ENCODE data around the gene TCIRG1. TPM values are rescaled to one million over a fixed set of nuclear protein-coding genes. Genes with fewer than 3 reads are reported as not detected.
"Not testable (repeated sequence)": the region's sequence is repeated elsewhere in the genome, so short reads cannot be mapped to it uniquely, and the experiment has no call there.

TCIRG1 gene, protein sequence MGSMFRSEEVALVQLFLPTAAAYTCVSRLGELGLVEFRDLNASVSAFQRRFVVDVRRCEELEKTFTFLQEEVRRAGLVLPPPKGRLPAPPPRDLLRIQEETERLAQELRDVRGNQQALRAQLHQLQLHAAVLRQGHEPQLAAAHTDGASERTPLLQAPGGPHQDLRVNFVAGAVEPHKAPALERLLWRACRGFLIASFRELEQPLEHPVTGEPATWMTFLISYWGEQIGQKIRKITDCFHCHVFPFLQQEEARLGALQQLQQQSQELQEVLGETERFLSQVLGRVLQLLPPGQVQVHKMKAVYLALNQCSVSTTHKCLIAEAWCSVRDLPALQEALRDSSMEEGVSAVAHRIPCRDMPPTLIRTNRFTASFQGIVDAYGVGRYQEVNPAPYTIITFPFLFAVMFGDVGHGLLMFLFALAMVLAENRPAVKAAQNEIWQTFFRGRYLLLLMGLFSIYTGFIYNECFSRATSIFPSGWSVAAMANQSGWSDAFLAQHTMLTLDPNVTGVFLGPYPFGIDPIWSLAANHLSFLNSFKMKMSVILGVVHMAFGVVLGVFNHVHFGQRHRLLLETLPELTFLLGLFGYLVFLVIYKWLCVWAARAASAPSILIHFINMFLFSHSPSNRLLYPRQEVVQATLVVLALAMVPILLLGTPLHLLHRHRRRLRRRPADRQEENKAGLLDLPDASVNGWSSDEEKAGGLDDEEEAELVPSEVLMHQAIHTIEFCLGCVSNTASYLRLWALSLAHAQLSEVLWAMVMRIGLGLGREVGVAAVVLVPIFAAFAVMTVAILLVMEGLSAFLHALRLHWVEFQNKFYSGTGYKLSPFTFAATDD
- 50.6 and 71.3 TPM in 2 replicates for total RNA-seq

GRCh38 chr11:68038718-68039525 lies at the start of gene TCIRG1:
Gene TCIRG1 (plus strand): TSS chr11:68039025. CDS start chr11:68041272, 2,247 bp downstream.
- peak; percentile 52 for DNase-seq (ENCODE audit: low read depth, low spot score)

DNA sequence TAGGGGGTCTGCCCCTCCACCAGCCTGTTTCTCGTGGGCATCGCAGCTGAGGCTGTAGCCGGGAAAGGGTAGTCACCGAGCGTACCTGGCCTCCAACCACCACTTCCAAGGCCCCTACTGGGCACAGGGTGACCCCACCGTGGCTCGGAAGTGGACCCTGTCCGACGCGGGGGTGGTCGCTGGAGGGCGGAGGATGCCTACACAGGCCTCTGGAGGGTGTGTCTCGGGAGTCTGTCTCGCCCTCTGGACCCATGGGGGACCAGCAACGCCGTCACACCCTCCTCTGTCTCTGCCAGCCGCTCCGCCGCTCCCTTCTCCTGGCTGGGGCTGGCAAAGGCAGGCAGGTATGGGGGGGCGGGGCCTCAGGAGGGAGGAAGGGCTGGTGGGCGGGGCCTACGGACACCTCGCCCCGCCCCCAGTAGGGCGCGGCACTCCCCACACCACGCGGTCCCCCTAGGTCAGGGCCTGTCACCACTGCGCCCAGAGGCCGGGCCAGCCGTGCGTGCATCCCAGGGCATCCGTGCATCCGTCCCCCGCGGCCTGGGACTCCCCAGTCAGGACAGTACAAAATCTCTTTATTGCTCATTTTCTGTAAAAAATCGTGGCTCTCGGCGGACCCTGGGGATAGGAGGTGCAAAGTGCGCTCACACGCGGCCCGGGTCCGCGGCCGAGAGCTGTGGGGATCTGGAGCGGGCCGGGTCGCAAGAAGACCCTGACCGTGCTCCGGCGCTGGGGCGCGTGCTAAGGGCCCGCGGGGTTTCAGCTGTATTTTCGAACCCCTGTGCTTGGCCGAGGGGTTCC lies 48.1 kb upstream of the TCIRG1 start:
- DNase-seq (ENCODE audit: low read depth, low spot score) = not testable (repeated sequence)

GRCh38 chr11:67991347-67992121 lies 47.3 kb upstream of the TCIRG1 start:
- not testable (repeated sequence) for DNase-seq (ENCODE audit: low read depth, low spot score)

DNA sequence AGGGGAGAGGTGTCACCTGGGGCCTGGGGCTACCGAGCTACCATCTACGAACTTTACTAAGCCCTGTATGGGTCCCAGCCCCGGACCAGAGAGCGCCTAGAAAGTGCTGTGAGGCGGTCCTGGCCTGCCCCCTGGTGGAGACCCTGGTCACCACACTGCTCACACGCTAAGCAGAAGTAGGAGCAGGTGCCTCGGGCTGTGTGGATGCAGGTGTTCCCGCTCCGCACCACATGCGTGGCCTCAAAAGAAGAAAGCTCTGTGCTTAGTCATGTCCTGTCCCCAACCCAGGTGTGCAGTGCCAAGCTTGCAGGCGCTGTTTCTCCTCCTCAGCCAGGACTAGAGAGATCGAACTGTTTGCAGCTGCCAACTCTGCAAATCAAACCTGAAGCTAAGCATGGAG lies 45.0 kb upstream of the TCIRG1 start:
- DNase-seq (ENCODE audit: low read depth, low spot score) = not testable (repeated sequence)

- not testable (repeated sequence) for DNase-seq (ENCODE audit: low read depth, low spot score)
These were observed 44.4 kb upstream of the TCIRG1 start for GRCh38 chr11:67994387-67994786.

GRCh38 chr11:67995129-67995528 lies 43.7 kb upstream of the TCIRG1 start:
- DNase-seq (ENCODE audit: low read depth, low spot score) = not testable (repeated sequence)

DNA sequence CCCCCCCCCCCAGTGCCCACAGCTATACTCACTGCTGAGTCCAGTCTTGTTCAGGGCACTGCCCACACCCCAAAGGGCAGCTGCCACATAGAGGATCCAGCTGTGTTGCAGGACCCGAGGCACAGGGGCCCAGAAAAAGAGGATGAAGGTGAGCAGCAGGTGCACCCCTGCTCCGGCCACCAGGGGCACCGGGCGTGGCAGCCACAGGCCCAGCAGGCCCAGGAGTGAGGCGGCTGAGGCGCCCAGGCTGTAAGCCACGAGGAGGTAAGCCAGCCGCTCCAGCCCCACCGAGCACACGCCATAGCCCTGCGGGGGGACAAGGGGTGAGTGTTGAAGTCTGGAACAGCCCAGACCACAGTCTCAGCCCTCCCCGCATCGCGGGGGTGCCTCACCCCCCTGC lies 43.2 kb upstream of the TCIRG1 start:
- not testable (repeated sequence) for DNase-seq (ENCODE audit: low read depth, low spot score)

DNA sequence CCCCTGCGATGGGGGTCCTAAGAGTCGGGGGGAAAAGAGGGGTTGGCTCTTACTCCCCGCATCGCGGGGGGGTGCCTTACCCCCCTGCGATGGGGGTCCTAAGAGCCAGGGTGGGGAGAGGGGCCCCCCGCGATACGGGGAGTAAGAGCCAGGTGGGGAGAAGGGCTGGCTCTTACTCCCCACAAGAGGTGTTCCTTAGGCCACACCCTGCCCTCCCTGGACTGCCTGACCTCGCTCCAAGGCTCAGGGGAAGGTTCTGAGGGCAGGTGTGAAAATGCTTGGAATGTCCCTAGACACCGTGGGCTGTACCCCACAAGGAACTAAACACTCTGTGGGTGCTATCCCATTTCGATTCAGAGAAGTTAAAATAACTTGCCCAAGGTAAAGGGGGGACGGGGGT lies 42.8 kb upstream of the TCIRG1 start:
- DNase-seq (ENCODE audit: low read depth, low spot score) = no peak

GRCh38 chr11:67996622-67997474 lies 42.0 kb upstream of the TCIRG1 start:
- DNase-seq (ENCODE audit: low read depth, low spot score) = no peak

DNA sequence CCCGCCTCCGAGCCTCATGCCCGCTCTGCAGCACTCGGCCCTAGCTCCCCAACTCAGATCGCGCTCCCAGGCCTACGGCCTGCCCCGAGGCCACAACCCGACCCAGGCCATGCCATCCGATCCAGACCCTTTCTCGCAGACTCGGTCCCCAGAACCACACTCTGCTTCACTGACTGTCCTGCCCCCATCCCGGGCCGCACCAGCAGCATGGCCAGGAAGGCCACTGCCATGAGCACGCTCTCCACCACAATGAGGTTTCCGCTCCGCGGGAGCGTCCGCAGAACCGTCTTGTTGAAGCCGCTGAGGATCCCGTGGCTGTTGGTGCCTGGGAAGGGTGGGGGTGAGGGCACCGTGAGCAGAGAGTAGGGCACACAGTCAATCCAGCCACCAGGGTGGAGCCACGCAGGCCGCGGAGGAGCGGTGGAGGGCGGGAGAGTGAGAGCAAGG lies 41.3 kb upstream of the TCIRG1 start:
- no peak for DNase-seq (ENCODE audit: low read depth, low spot score)

GRCh38 chr11:67998150-67999045 lies 40.4 kb upstream of the TCIRG1 start:
- no peak for DNase-seq (ENCODE audit: low read depth, low spot score)

DNA sequence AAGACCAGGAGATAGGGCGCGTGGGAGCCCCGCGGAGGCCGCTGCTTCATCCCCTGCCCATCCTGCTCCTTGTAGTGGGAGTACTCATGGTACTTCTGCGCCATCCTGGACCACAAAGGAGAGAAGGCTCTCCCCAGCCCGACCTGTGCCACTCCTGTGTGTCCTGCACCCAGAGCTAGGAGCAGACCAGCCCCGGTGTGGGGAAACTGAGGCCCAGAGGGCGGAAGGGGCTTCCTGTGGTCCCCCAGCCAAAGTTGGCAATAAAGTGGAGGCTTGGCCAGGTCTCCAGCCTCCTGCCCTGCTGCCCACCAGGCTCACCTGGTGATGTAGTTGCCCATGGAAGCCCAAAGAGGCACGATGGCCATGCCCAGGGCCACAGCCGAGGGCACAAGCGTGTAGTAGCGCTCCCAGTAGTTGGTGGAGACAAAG lies 39.6 kb upstream of the TCIRG1 start:
- no peak for DNase-seq (ENCODE audit: low read depth, low spot score)

DNA sequence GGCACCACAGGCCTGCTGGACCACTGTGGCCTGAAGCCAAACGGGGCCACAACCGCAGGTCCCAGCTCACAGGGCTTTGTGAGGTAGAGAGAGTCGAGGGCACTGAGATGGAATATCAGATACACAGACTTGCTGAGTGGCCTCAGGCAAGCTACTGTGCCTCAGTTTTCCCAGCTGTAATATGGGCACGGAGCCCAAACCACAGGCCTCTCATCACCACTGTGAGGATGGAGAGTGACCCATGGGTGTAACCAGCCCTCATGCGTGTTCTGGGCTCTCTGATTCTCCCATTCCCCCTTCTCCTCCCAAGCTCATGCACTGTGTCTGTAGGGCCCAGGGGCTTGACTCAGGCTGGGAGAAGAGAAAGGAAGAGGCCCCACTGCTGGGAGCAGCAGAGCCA lies 39.1 kb upstream of the TCIRG1 start:
- DNase-seq (ENCODE audit: low read depth, low spot score) = no peak

DNA sequence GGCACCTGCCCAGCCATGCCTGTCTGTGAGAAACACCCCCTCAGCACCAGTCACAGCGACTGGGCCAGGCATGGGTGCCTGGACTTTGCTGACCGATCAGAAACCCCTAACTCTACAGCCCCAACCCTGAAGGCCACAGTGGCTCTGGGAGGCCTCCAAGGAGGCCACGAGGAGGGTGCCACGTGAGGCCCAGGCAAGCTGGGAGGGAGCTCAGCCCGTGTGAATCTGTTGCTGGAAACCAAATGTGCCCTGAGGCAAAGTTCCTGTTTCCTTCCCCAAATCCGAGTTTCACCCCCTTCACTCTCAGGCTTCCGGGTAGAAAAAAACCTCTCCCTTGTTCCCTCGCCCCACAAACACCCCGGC lies 36.3 kb upstream of the TCIRG1 start:
- no peak for DNase-seq (ENCODE audit: low read depth, low spot score)

- no peak for DNase-seq (ENCODE audit: low read depth, low spot score)
These were observed 35.6 kb upstream of the TCIRG1 start for GRCh38 chr11:68002938-68003845.

DNA sequence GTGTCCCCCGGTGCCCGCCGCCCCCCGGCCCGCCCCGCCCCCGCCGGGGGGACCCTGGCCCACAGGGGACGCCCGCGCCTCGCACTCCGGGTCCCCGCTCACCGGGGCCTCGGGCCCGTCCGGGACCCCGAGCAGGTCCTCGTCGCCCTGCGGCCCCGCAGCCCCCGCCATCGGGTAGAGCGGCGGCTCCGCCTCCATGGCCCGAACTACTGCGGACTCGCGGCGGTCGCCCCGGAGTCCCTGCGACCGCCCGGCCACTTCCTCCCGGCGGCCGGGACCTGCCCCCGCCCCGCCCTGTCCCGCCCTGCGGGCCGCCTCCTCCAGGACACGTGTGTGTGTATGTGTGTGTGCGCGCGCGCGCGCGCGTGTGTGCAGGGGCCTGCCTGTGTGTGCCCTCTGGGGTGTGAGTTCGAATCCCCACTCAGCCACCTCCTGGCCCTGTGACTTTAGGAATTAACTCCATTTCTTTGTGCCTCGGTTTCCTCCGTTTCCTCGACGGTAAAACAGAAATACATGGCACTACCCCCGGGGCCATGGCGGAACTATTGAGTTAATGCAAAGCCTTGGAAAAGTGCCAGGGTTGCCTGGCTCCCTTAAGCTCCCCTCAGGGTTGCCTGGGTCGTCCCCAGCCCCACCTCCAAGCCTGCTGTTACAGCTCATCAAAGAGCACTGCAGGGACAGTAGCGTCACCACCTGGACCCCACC lies 34.8 kb upstream of the TCIRG1 start, which contains the start of gene UNC93B1:
Gene UNC93B1, minus strand, starts transcription at position 252 of the 705 bp plus-strand sequence. Its CDS starts 54 bp downstream, at position 198.
- no peak for DNase-seq (ENCODE audit: low read depth, low spot score)

All from pulmonary artery endothelial cell (primary cell).